ENCODE data around the gene MIEF1.
A peak's percentile ranks its signal among the peaks of the same experiment; 100 is the strongest.

The MIEF1 gene

DNA sequence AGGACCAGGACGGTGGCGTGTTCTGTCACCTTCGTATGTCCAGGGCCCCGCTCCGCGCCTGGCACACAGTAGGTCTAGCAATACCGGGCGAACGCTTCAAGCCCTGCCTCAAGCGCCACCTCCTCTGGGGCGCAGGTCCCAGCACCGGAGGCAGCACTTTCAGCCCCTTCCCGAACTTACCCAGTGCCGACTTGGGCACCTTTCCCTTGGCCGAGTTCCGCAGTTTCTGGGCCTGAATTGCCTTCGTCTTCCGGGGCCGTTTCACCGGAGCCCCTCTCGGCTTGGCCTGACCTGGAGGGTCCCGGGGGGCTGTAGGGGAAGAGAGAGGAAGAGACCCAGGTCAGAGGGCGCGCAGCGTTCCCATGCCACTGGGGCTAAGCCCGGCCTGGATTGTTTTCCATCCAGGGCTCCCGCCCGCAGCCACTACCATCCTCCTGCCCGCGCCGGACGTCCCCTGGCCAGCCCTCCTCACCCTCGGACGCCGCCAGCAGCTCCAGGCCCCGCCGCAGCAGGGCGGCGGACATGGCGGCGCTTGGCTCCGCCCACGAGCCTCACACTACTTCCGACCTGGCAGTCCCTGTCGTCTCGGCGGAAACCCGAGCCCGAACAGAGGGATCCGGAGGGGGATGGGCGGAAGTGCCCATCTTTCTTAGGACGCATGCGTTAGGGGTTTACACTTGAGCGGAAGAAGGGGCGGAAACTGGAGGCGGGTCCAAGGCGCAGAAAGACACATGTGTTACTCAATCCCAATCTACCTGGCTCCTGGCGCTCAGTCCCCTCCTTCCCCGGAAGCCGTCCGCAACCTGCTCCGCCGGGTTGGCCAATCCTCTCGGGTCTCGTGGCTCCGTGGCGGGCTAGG lies 30.4 kb downstream of the MIEF1 start, which contains the start of gene RPS19BP1:
Gene RPS19BP1, minus strand, starts transcription at position 534 of the 859 bp plus-strand sequence. Its CDS starts 10 bp downstream, at position 524.
- DNase-seq = peak; percentile 69 to 100

DNA sequence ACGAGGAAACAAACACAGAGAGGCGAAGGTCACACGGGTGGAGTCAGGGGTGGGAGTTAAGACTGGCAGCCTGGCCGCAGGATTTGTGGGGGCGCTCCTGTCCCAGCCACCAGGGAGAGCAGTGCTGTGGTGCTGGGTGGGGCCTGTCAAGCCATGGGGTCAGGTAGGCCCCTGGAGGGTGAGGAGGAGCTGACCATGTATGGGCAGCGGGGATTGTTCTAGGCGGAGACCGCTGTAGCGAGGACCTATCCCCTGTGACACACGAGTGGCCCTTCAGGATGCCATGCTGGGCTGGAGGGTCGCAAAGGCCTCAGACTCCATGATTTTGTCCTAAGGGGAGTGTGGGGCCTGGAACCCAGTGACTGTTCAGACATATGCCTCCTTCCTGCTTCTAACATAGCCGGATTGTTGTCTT lies 32.0 kb downstream of the MIEF1 start:
- no peak for DNase-seq

- DNase-seq = peak; percentile 27 to 29
Measured at GRCh38 chr22:39534591-39535356, 32.7 kb downstream of the MIEF1 start.

DNA sequence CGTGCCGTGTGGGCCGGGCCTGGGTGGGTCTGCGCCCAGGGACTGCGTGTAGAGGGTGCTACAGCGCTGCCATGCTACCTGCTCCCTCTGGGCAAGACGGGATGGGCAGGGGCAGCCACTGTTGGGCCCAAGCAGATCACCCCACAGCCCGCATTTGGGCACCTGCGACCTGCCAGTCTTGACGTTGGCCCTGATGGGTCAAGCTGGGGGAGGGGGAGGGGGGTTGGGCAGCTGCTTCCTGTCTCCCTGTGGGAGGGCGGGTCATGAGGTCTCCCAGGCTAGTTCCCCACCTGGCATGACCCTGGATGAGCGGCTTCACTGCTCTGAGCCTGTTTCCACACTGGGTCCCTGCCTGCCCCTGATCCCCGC lies 33.3 kb downstream of the MIEF1 start:
- no peak for DNase-seq

GRCh38 chr22:39535831-39536449 lies 33.9 kb downstream of the MIEF1 start:
- no peak for DNase-seq

DNA sequence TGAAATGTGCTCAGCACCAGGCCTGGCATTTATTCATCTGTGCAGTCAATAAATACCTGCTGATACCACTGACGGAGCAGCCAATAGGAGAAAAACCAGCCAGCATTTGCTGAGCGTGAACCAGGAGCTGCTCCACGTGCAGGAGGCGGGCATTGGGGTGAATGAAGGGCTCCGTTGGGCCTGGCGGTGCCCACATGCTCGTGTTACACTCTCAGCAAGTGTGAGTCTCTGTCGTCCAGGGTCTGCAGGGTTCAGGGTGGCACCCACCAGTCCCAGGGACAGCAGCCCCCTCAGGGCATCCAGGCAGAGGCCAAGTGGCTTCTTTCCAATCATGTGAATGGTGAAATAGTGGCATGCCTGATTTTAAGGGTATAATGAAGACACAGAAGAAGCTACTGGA lies 34.6 kb downstream of the MIEF1 start:
- no peak for DNase-seq

DNA sequence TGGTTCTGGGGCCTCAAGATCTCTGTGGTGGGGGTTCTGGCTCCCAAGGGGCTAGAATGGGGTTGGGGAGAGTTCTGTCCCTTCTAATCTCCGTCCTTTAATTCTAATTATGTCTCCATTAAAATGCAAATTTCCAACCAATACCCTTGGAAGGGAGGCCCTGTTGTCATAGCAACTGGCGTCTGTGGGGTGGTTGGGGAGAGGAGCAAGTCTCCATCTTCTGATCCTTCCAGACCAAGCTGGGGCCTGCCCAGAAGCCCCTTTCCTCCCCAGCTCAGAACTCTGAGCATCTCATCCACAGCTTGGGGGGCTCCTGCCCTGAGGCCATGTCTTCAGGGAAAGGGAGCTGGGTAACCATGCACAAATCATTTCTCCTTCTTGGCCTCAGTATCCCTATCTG lies 35.9 kb downstream of the MIEF1 start:
- no peak for DNase-seq

GRCh38 chr22:39543095-39543494 lies 41.0 kb downstream of the MIEF1 start:
- DNase-seq = peak in 1 of 2 donors; percentile 71

DNA sequence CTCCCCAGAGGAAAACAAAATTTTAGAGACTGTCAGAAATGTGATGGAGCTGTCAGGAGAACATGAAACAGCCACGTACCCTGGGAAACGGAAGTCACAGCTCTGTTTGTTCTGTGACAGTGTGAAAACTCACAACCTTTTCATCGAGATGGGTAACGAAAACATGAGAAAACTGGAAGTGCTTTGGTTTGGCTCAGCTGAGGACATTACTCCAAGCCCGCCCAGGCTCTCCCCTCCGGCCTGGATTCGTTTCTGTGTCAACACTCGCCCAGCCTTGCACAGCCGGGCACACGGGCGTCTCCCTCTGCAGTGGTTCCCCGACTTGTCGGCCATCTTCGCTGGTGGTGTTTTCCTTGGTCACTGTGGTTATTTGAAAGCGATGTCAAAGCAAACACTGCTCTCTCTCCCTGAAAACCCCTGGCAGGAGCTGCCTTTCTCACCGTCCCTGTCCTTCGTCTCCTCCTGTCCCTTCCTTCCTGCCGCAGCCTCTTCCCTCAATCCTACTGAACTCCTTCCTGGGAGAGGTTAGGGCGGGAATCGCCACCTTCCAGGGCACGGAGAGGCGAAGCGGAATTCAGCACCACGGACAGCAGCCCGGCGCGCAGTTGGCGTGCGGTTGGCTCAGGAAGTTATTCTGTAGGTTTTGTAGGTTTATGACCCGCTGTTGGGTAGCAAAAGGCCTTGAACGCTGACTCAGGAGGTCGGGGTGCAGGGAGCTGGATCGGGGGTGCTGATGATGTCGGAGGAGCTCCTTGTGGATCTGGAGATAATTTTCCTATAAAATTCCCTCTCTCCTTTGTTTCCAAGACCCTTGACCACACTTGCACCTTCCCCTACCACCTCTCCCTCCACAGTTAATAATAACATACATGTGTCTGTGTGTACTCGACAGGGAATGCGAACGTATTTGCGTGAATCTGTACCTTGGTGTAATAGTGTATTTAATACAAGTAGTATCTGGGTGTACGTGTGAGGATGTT lies 43.6 kb downstream of the MIEF1 start:
- peak; percentile 6 to 27 for DNase-seq

GRCh38 chr22:39546889-39547586 lies 44.9 kb downstream of the MIEF1 start:
- peak in 1 of 2 donors; percentile 50 for DNase-seq

DNA sequence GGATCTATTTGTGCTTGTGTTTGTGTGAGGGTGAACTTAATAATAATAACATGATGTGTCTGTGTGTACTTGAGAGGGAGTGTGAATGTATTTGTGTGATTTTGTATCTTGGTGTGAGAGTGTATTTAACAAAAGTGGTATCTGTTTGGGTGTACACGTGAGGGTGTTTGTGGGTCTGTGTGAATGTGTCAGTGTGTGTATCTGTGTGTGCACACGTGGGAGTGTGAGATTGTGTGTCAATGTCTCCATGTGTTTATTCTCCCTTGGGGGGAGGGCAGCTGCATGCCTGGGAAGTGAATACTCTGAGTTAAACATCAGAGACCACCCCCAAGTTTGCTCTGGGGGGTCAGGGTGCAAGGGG lies 45.5 kb downstream of the MIEF1 start:
- DNase-seq = no peak

DNA sequence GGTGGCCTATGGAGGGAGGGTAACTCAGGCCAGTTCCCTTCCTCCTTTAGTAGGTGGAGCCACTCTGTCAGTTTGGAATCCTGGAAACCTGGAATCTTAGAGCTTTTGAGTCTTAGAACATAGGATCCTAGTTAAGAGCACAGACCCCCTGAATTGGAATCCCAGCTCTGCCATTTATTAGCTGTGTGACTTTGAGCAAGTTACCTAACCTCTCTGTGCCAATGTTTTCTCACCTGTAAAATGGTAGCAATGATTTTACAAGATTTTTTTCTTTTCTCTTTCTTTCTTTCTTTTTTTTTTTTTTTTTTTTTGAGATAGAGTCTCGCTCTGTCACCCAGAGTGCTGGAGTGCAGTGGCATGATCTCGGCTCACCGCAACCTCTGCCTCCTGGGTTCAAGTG lies 51.3 kb downstream of the MIEF1 start:
- no peak for DNase-seq

- DNase-seq = no peak
Measured at GRCh38 chr22:39554151-39554550, 52.1 kb downstream of the MIEF1 start.

GRCh38 chr22:39556970-39557841 lies 55.1 kb downstream of the MIEF1 start:
- DNase-seq = no peak

- DNase-seq = no peak
Measured at GRCh38 chr22:39558254-39558727, 56.2 kb downstream of the MIEF1 start.

DNA sequence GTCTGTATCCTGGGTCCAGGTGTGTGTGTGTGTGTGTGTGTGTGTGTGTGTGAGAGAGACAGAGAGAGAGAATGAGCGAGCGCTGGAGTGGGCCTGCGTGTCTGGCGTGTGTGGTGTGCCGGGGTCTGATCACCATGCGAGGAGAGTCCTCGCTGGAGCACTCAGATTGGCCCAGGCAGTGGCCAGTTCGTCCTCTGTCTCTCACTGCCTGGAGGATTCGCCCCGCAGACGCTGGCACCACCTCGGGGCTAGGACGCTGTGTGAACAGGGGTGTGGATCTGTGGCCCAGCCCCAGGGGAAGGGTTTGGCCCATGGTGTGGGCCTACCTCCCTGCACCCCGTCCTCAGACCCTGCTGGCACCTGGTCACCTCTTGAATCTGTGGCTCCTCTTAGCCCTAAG lies 56.9 kb downstream of the MIEF1 start:
- no peak for DNase-seq

- DNase-seq = no peak
Measured at GRCh38 chr22:39559456-39560105, 57.5 kb downstream of the MIEF1 start.

- DNase-seq = no peak
Measured at GRCh38 chr22:39560127-39560526, 58.0 kb downstream of the MIEF1 start.

DNA sequence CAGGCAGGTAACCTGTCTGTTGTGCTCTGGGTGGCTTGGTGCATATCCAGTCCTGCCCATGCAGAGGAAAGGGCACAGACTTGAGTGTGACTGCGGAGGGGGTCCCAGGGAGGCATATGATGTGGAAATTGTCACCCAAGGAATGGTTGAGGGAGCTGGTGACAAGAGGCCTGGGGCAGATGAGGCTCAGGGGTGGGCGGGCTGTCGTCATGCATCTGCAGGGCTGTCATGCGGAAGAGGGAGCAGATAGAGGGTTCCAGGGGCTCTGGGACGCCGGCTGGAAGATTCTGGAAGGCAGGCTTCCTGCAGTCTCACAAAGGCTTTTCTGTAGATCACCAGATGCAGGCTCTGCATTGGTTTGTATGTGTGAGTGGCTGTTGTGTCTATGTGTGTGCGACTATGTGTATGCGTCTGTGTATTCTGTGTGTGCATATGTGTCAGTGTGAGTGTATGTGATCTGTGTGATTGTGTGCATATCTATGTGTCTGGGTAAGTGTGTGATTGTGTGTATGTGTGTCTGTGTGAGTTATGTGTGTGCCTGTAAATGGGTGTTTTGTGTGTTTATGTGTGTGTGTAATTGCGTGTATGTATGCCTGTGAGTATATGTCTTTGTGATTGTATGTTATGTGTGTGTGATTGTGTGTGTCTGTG lies 60.9 kb downstream of the MIEF1 start:
- DNase-seq = no peak

Measured in bone marrow (tissue), 2 donors.